Measurements from ENCODE around the gene TREM2.
"Not testable (repeated sequence)": the region's sequence is repeated elsewhere in the genome, so short reads cannot be mapped to it uniquely, and the experiment has no call there.

TREM2 gene
- 0 reads per million in 2 experiments for total RNA-seq

DNA sequence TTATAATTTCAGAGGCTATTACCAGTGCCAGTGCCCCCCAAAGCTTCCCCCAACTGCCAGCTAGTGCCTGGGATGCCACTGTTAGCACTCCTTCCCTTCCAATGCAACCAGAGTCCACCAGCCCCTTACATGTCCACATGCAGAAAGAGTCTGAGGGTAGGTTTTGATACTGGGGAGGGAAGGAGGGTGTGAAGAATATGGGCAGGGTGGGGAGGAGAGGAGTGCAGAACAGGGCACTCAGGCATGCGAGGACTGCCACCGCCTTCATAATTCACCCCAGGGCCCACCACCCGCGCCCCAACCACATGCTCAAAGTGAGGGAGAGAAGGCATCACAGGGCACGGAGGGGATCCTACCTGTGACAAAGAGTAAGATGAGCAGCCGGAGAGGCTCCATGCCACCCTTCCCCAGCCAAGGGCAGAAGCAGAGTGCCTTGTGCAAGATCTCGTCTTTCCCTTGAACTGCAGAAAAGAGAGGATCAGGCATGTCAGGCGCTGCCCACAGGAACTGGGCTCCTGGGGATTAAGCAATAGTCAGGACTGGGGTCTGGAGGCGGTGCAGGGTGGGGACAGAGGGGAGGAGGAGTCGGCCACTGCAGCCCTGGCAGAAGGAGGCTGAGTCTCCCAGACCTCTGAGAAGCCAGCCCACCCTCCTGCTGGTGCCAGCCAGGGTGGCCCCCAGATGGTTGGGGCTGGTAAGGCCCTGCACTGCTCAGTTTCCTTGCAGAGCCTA lies at the start of gene TREM2:
TREM2 (minus strand) TSS at position 430 of the 732 bp plus-strand sequence; CDS start at position 396, 34 bp downstream.
- DNase-seq (ENCODE audit: low read depth) = no peak

GRCh38 chr6:41209547-41210320 lies 46.8 kb upstream of the TREM2 start:
- no peak for DNase-seq (ENCODE audit: low read depth)

DNA sequence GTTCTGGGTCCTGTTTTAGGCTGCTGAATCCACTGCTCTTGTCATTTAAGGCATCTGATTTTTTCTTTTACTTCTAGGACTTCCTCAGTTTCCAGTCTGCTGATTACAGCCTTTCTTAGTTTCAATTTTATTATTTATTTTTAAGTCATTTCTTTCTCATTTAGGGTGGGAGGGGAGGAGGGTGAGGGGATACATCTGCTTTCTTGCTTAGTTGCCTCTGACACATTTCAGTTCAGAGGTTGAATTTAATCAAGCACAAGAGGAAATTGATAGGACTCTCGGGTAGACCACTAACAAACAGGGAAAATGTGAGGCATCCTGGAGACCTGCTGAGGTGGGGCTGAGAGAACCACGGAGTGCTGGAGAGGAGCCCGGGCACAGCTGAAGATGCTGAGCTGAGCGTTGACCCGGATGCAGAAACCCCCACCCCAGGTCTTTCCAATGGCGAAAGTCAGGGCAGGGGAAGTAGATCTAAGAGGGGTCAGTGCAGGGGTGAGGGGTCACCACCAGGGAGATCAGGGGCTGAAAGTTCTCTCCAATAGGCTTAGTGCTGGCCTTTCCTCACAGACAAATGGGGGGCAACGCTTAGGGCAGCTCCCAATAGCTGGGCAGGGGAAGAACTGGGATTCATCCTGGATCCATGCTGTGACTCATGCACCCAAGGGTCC lies 45.7 kb upstream of the TREM2 start:
- no peak for DNase-seq (ENCODE audit: low read depth)

DNA sequence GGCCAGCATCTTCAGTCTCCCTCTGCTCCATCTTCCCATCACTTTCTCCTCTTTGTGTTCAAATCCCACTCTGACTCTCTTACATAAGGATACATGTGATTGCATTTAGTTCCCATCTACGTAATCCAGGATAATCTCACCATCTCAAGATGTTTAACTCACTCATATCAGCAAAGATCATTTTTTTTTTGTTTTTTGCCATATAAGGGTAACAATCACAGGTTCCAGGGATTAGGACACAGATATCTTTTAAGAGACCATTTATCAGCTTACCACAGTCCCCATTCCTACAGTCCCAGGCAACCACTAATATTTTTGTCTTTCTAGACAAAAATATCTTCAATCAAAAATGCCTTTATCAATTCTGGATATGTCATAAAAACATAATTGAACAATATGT lies 41.2 kb upstream of the TREM2 start:
- no peak for DNase-seq (ENCODE audit: low read depth)

DNA sequence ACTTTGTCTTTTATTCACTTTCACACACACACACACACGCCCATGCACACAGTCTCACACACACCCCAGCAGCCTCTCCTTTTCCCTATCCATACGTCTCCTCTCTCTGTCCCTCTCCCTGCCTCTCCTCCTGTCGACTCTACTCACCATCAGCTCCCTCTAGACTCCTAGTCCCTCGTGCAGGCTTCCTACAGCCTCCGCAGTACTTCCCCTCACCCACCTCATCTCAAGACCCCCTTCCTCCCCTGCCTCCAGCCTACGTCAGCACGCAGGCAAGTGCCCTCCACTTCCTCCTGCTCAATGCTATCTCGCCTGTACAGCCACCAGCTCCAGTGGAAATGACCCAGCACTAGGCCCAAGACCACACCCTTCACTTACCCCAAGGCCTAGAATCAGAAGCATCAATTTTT lies 38.9 kb upstream of the TREM2 start:
- no peak for DNase-seq (ENCODE audit: low read depth)

DNA sequence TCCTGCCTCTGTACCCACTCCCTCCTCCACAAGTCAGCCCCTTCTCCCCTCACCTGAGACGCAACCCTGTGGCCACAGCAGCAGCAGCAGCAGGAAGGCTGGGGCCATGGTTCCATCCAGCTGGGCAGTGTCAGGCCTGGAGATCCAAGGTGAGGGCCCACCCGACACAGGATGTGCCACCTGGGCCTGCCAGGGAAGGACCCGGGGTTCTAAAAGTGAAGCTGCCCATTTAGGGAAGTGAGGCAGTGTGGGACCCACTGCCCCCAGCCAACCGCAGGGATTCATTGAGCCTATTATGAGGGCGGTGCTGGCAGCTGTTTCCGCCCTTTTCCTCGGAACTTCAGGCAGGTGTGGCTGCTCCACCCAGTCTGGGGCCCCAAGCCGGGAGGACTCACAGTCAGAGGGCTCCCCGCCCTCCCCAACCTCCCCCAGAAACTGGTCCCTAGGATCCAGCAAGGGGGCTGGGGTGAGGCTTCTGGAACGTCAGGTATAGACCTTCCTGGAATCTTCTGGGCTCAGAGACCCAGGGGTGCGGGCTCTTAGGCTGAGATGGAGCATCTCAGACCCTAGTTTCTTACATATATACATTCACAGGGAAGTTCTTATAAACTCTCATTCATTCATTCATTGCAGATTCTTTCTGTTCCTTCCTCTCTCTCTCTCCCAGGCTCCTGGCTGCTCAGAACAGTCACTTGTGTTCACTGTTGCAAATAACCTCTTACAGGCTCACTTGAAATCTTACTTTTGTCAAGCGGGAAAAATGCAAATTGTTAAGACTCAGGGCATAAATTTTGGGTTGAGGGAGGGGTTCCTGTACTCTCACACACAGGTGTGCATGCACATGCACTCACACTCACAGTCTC lies 38.2 kb upstream of the TREM2 start, which contains the start of gene TREML2:
TREML2 (minus strand) TSS at position 249 of the 863 bp plus-strand sequence; CDS start at position 108, 141 bp downstream.
- DNase-seq (ENCODE audit: low read depth) = no peak

DNA sequence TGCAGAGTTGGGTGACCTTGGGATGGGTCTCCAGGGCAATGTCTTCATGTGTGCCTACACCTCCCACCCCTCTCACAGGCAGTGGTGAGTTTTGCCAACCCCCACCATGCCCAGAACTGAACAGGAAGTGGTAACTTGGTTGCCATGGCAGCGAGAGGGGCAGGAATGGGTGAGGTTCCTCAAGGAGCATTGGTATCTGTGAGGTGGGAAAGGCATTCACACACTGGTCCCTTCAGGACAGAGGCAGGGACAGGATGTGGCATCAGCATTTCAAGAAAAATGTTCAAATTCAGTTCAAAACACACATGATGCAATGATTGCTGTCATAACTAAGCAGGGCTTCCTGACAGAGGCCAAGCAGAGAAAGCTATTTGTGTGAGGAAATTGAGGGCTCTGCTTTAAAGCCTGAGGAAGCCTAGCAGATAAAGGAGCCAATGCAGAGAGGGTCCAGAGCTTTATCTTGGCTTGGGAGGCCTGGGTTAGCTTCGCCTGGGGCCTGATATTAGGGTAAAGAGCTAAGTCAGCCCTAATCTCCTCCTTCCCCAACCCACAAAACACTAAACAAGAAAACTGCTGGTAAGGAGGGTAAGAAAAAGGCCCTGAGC lies 37.5 kb upstream of the TREM2 start:
- DNase-seq (ENCODE audit: low read depth) = peak; percentile 18

- DNase-seq (ENCODE audit: low read depth) = no peak
These were observed 36.8 kb upstream of the TREM2 start for GRCh38 chr6:41199552-41200246.

DNA sequence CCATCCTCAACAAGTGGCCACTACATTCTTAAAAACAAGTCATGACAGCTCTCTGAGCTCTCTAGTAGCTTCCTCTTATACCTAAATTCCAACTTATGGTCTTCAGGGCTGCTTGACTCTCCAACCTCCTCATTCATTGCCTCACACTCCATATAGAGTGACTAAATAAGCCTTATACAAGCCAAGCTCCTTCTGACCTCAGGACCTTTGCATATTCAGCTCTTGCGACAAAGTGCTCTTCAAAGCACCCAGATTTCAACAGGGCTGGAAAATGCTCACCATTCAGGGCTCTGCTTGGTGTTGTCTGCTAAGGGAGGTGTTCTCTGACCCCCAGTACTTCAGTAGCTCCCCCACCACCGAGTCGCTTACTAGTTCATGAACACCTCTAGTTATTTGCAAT lies 34.3 kb upstream of the TREM2 start:
- DNase-seq (ENCODE audit: low read depth) = no peak

- DNase-seq (ENCODE audit: low read depth) = no peak
These were observed 31.5 kb upstream of the TREM2 start for GRCh38 chr6:41194386-41194785.

DNA sequence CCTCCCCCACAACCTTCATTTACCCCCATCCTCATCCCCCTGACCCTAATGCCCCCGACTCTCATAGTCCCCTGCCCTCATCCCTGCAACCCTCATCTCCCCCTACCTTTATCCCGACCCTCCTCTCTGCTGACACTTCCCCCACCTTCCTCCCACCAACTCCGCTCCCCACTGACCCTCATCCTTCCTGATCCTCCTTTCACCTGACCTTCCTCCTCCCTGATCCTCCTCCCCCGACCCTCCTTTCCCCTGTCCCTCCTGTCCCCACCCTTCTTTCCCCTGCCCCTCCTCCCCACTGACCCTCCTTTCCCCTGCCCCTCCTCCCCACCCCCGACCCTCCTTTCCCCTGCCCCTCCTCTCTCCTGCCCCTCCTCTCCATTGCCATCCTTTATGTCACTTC lies 31.0 kb upstream of the TREM2 start:
- DNase-seq (ENCODE audit: low read depth) = no peak

- no peak for DNase-seq (ENCODE audit: low read depth)
These were observed 30.3 kb upstream of the TREM2 start for GRCh38 chr6:41193171-41193734.

DNA sequence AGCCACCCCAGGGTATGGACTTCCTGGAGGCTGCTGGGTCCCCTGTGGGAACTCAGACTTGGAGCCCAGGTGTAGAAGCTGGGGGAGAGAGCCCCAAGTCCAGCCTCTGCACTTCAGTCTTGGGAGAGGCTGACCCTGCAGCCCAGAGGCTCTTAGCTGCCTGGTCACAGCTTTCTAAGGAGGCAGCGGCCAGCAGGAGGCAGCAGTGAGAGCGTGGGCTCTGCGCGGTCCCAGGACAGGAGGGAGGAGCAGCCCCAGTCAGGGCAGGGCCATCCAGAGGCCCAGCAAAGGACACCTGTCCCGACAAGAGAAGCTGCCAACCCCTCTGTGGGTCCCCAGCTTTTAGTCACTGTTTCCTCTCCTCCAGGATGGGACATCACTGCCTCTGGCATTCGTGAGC lies 28.7 kb upstream of the TREM2 start:
- DNase-seq (ENCODE audit: low read depth) = no peak

DNA sequence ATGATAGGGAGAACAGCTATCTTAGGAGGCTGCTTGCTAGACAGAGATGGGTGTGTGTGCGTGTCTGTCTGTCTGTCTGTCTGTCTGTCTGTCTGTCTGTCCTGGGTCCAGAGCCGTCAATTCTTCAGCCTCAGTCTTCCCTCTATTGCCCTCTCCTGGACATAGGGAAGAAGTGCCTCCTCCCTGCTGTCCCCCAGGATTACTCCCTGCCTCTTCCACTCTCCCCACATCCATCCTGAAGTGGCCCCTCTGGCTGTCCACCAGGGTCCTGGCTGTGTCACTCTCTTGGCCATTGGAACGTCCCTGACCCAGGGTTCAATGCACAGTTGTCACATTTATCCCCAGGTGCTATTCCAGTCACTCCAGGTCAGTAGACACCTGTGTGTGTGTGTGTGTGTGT lies 27.9 kb upstream of the TREM2 start:
- no peak for DNase-seq (ENCODE audit: low read depth)

DNA sequence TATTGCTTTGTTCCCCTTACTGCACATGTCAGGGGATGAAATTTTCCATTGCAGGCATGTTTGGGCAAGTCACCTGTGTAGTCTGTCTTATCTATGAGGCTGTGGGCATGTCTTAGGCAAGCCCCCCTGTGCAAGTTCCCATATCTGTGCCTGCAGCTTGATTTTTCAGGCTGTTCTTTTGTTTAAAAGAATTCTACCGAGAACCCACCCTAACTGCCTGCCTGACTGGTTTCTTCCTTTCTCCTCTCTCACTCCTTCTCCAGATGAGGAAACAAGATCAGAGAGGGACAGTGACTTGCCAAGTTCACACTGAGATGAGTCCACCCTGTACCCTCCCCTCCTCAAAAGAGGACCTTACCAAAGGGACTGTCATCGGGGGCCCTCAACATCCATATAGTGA lies 27.1 kb upstream of the TREM2 start:
- DNase-seq (ENCODE audit: low read depth) = no peak

DNA sequence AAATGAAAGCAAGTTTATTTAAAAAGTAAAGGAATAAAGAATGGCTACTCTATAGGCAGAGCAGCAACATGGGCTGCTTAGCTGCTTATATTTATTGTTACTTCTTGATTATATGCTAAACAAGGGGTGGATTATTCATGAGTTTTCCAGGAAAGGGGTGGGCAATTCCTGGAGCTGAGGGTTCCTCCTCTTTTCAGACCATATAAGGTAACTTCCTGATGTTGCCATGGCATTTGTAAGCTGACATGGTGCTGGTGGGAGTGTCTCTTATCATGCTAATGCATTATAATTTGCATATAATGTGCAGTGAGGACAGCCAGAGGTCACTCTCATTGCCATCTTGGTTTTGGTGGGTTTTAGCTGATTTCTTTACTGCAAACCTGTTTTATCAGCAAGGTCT lies 26.1 kb upstream of the TREM2 start:
- not testable (repeated sequence) for DNase-seq (ENCODE audit: low read depth)

DNA sequence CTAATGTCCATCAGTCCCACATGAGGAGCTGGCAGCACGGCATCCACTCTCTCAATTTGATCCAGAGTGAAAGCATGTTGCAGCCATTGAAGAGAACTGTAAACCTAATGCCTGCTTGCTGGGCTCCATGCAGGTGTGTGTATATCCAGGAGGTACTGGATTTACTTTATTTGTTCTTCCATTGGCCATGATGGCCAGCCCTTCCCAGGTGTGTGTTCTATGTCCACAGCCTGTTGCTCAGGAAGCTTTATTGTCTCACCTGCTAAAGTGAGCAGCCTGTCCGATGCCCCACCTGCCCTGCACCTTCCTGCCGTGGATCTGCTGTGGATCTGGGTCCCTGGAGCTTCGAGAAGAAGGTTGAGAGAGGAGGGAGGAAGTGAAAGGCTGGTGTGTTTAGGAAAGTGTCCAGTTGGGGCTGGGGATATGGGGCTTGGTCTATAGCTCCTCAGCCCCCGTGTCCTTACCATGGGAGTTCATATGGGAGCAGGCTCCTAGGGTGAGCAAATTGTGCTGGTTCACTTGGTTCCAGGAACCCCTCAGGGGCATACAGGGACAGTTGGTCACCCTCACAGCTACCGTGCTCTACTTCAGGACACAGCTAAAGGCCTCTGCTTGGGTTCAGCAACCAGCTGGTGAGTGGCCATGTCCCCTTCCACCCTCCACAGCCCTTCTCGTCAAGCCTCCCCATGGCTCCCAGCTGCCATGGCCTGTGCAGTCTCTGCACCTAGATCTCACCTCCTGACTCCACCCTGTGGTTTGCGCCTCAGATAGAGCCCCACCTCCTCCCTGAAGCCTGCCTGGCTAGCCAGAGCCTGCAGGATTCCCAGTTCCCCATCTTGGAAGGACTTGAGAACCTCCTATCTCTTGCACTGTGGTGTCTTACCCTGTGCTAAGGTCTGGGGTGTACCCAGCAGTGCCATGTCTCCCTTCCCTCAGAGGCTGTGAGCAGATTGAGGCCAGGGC lies 25.3 kb upstream of the TREM2 start:
- DNase-seq (ENCODE audit: low read depth) = no peak

GRCh38 chr6:41186031-41186562 lies 23.2 kb upstream of the TREM2 start:
- no peak for DNase-seq (ENCODE audit: low read depth)

DNA sequence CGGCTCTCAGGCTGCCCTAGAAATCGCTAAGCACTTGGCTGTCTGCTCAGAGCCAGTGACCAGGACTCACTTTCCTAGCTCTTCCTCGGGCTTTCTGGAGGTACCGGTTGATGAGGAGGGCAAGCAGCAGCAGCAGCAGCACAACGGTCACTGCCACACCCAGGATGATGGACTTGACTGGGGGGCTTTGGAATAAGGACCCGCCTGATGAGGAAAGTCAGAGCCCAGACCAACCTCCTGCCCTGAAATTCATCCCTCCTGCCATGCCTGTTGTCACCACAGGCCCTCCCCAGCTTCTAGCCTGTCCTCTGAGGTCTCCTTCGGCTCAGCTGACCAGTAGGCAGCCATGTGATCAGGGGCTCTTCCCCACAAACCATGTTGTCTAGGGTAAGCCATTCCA lies 21.8 kb upstream of the TREM2 start:
- no peak for DNase-seq (ENCODE audit: low read depth)

All from T follicular helper cell (primary cell).